HCT116 (cell line): ENCODE results near the gene ZNF302. TPM values are rescaled to one million over a fixed set of nuclear protein-coding genes. Genes with fewer than 3 reads are reported as not detected.

ENCODE experiments used
- ATAC-seq: fragments of 200-7000 bp; cut with Tn5 transposase; 2 replicates; pipeline ENCODE4 v1.9.1; 2020; ENCODE audit warnings: mild to moderate bottlenecking, moderate library complexity
- BruUV-seq: library from RNA; stranded (reverse); fragments of 400-500 nt; replicated peaks from 2 replicates; lab custom pipeline; 2021; lab: Mats Ljungman, UMichigan
- CTCF ChIA-PET: fragments of 300-600 bp; sonication (Branson Sonifier 250); formaldehyde crosslinking; loops from one replicate; lab custom pipeline; 2021; ENCODE audit warnings: antibody characterized with exemption; lab: Charles Lee
- POLR2A ChIA-PET: fragments of 300-600, 350-600 bp; sonication (Branson Sonifier 250); formaldehyde crosslinking; loops from one replicate; lab custom pipeline; 2021; ENCODE audit warnings: antibody characterized with exemption; lab: Charles Lee
- RAD21 ChIA-PET, 2 experiments: fragments of 300-600 bp; sonication (Branson Sonifier 250); formaldehyde crosslinking; loops; one replicate each; lab custom pipeline; 2023; ENCODE audit warnings: low total read pairs in 2 of 2; ENCODE audit not compliant: uncharacterized antibody in 2 of 2, unreplicated experiment in 2 of 2, low non-redundant PET in 1 of 2; lab: Charles Lee
- DNase-seq: peaks from one replicate; pipeline ENCODE4 v3.0.0-alpha.2; 2010; ENCODE audit warnings: low read depth, low spot score
- H2AFZ ChIP-seq: fragments of 200-600 bp; shearing (Covaris generic), sonication (generic); 2 replicates; pipeline ENCODE4 v1.6.1; 2017; ENCODE audit warnings: low read depth, mixed run types, mixed read lengths, antibody characterized with exemption, low read length; ENCODE audit not compliant: poor library complexity, severe bottlenecking
- H3K27ac ChIP-seq: 2 replicates; pipeline ENCODE4 v1.5.1; 2012; ENCODE audit warnings: low read depth, low read length
- H3K27me3 ChIP-seq: fragments of 200-600 bp; sonication (generic); 2 replicates; pipeline ENCODE4 v1.6.1; 2016; ENCODE audit warnings: mixed run types, low read length, mixed read lengths; ENCODE audit not compliant: insufficient read depth
- H3K36me3 ChIP-seq, 2 experiments: fragments of 200-500 bp in 1 of 2; fragments of 200-600 bp in 1 of 2; sonication (Bioruptor generic) in 1 of 2; sonication (generic) in 1 of 2; 2 replicates each; pipeline versions ENCODE4 v1.5.1 to v1.6.1; 2014 to 2016; ENCODE audit warnings: low read length in 2 of 2, inconsistent platforms in 1 of 2, mixed read lengths in 1 of 2, mixed run types in 1 of 2; ENCODE audit not compliant: insufficient read depth in 2 of 2, control insufficient read depth in 1 of 2
- H3K4me1 ChIP-seq, 2 experiments: fragments of 200-600 bp in 1 of 2; sonication (generic) in 1 of 2; 2 replicates each; pipeline versions ENCODE4 v1.5.1 to v1.6.1; 2012 to 2017; ENCODE audit warnings: low read length in 2 of 2, inconsistent platforms in 1 of 2, mild to moderate bottlenecking in 1 of 2, mixed read lengths in 1 of 2, mixed run types in 1 of 2, moderate library complexity in 1 of 2; ENCODE audit not compliant: insufficient read depth in 2 of 2, control insufficient read depth in 1 of 2
- H3K4me2 ChIP-seq: fragments of 200-600 bp; sonication (generic); 2 replicates; pipeline ENCODE4 v1.6.1; 2017; ENCODE audit warnings: mixed run types, low read length, mixed read lengths
- H3K4me3 ChIP-seq, 2 experiments: fragments of 200-600 bp in 1 of 2; sonication (generic) in 1 of 2; replicated peaks in 1 of 2; 2 replicates each; pipeline ENCODE4 v1.5.1; 2011 to 2016; ENCODE audit warnings: low read length in 2 of 2, control low read depth in 1 of 2, low read depth in 1 of 2, mild to moderate bottlenecking in 1 of 2, mixed read lengths in 1 of 2, mixed run types in 1 of 2
- H3K79me2 ChIP-seq: fragments of 200-600 bp; sonication (generic); 2 replicates; pipeline ENCODE4 v1.6.1; 2017; ENCODE audit warnings: mild to moderate bottlenecking, mixed run types, low read length, moderate library complexity, mixed read lengths; ENCODE audit not compliant: insufficient read depth
- H3K9ac ChIP-seq: fragments of 200-600 bp; sonication (generic); 2 replicates; pipeline ENCODE4 v1.6.1; 2016; ENCODE audit warnings: low read length, mixed read lengths
- H3K9me2 ChIP-seq: fragments of 200-600 bp; sonication (generic), shearing (Covaris generic); 2 replicates; pipeline ENCODE4 v1.6.1; 2017; ENCODE audit warnings: mixed run types, mild to moderate bottlenecking, moderate library complexity; ENCODE audit not compliant: insufficient read depth
- H3K9me3 ChIP-seq, 2 experiments: fragments of 200-500 bp in 1 of 2; fragments of 200-600 bp in 1 of 2; sonication (Bioruptor generic) in 1 of 2; sonication (generic) in 1 of 2; 2 replicates each; pipeline ENCODE4 v1.6.1; 2014 to 2017; ENCODE audit warnings: low read length in 2 of 2, mixed read lengths in 2 of 2, inconsistent platforms in 1 of 2, low read depth in 1 of 2, mild to moderate bottlenecking in 1 of 2, mixed run types in 1 of 2, moderate library complexity in 1 of 2; ENCODE audit not compliant: control insufficient read depth in 1 of 2, insufficient read depth in 1 of 2
- H4K20me1 ChIP-seq: fragments of 200-600 bp; sonication (generic), shearing (Covaris generic); 2 replicates; pipeline ENCODE4 v1.6.1; 2017; ENCODE audit warnings: mixed run types, mild to moderate bottlenecking, moderate library complexity; ENCODE audit not compliant: insufficient read depth
- ATF3 ChIP-seq: IDR thresholded peaks from 2 replicates; pipeline ENCODE4 v1.6.1; 2012
- CBX3 ChIP-seq: IDR thresholded peaks from 2 replicates; pipeline ENCODE4 v1.6.1; 2012; ENCODE audit warnings: low read depth
- CEBPB ChIP-seq: IDR thresholded peaks from 2 replicates; pipeline ENCODE4 v1.6.1; 2012; ENCODE audit warnings: low read depth
- ELF1 ChIP-seq: IDR thresholded peaks from 2 replicates; pipeline ENCODE4 v1.6.1; 2012; ENCODE audit warnings: low read depth, borderline replicate concordance
- EZH2 ChIP-seq: fragments of 200-600 bp; sonication (generic); IDR thresholded peaks from 2 replicates; pipeline ENCODE4 v1.6.1; 2017; ENCODE audit warnings: antibody characterized with exemption, mixed run types
- FOSL1 ChIP-seq: IDR thresholded peaks from 2 replicates; pipeline ENCODE4 v1.6.1; 2012; ENCODE audit warnings: low read depth
- JUND ChIP-seq: IDR thresholded peaks from 2 replicates; pipeline ENCODE4 v1.6.1; 2012
- POLR2A ChIP-seq: IDR thresholded peaks from 2 replicates; pipeline ENCODE4 v1.7.0; 2011; ENCODE audit warnings: borderline replicate concordance; ENCODE audit not compliant: insufficient read depth, insufficient read length; ENCODE audit errors: extremely low read depth
- RAD21 ChIP-seq: IDR thresholded peaks from 2 replicates; pipeline ENCODE4 v1.6.1; 2012; ENCODE audit warnings: low read depth, mild to moderate bottlenecking
- SIN3A ChIP-seq: IDR thresholded peaks from 2 replicates; pipeline ENCODE4 v1.6.1; 2012; ENCODE audit warnings: low read depth
- SP1 ChIP-seq: IDR thresholded peaks from 2 replicates; pipeline ENCODE4 v1.6.1; 2012; ENCODE audit warnings: low read depth
- SRF ChIP-seq: IDR thresholded peaks from 2 replicates; pipeline ENCODE4 v1.6.1; 2012; ENCODE audit warnings: low read depth
- TCF7L2 ChIP-seq: IDR thresholded peaks from 2 replicates; pipeline ENCODE4 v1.7.0; 2011; ENCODE audit warnings: borderline replicate concordance, inconsistent platforms; ENCODE audit not compliant: insufficient read depth, insufficient read length; ENCODE audit errors: extremely low read depth
- ZBTB33 ChIP-seq: IDR thresholded peaks from 2 replicates; pipeline ENCODE4 v1.6.1; 2011; ENCODE audit warnings: mild to moderate bottlenecking, low read length, moderate library complexity; ENCODE audit not compliant: insufficient replicate concordance; ENCODE audit errors: extremely low read depth
- ZFX ChIP-seq: fragments of 450-650 bp; IDR thresholded peaks from 2 replicates; pipeline ENCODE4 v1.6.1; 2017
- ZNF274 ChIP-seq: fragments of 200-500 bp; sonication (Bioruptor generic); IDR thresholded peaks from 2 replicates; pipeline ENCODE4 v1.6.1; 2014; ENCODE audit warnings: mild to moderate bottlenecking, low read depth, low read length, inconsistent platforms
- intact Hi-C: fragments of 100-400 bp; cut with micrococcal nuclease; formaldehyde crosslinking; loops from 2 replicates; pipeline ENCODE4 v1.10.0; 2022
- total RNA-seq: library from RNA; stranded (reverse); gene quantifications from one replicate; pipeline ENCODE4 v1.2.1, GENCODE V29; 2021; ENCODE audit not compliant: unreplicated experiment

The ZNF302 gene
- total RNA-seq, 1 experiment from 2014 or later: 9.9 TPM

GRCh38 chr19:34687348-34687747 is 9.9 kb downstream of the ZNF302 start (continued):
- no peak for TF ChIP-seq CBX3
- TF ChIP-seq FOSL1: no peak
- TF ChIP-seq ATF3: no peak
- TF ChIP-seq, all 23 proteins: peak for 0

GRCh38 chr19:34688592-34688991 is 11.1 kb downstream of the ZNF302 start:
- Histone ChIP-seq H4K20me1 (no peaks in the 10 kb centered on the region), H3K27ac (no peak overlapping the region), H3K4me2 (no peak overlapping the region), H3K9me3 (peaks cover 4 to 7% of the 10 kb centered on the region in 2 experiments; a peak in 2 of 4 replicates), H2AFZ (no peak overlapping the region), H3K4me3 (no peak overlapping the region), H3K27me3 (no peaks in the 10 kb centered on the region), H3K9me2 (no peaks in the 10 kb centered on the region), H3K4me1 (peaks cover 0 to 4% of the 10 kb centered on the region in 2 experiments; a peak in 2 of 4 replicates), H3K9ac (no peak overlapping the region), H3K79me2 (no peaks in the 10 kb centered on the region), H3K36me3 (peaks cover 5 to 14% of the 10 kb centered on the region in 2 experiments; a peak in 3 of 4 replicates)
- CTCF ChIA-PET: no interaction called here
- BruUV-seq: no TSS peak
- intact Hi-C loops: no loop called here
- no peak for TF ChIP-seq CEBPB
- TF ChIP-seq SRF: no peak
- no peak for TF ChIP-seq RAD21
- RAD21 ChIA-PET: no interaction called here
- DNase-seq (no peak), ATAC-seq (no peak)
- POLR2A ChIA-PET: interaction anchor here (3.2 kb wide), 1 partner anchor 11 kb away, joined by 9 read pairs; the partner anchor contains the start of genes SCGB2B2 and ZNF302

GRCh38 chr19:34690372-34690771 is 12.9 kb downstream of the ZNF302 start:
- no peak overlapping the region for H3K9ac ChIP-seq
- H3K9me3 ChIP-seq: no peaks in the 10 kb centered on the region; a peak in 1 of 4 replicates
- H3K27me3 ChIP-seq: no peaks in the 10 kb centered on the region
- intact Hi-C loops: no loop called here
- no peak for TF ChIP-seq ZNF274
- no peak for TF ChIP-seq CEBPB
- TF ChIP-seq TCF7L2: no peak
- TF ChIP-seq SIN3A: no peak
- no peak for TF ChIP-seq FOSL1
- TF ChIP-seq CBX3: no peak
- no peak for TF ChIP-seq ZFX
- no peak for TF ChIP-seq SP1
- TF ChIP-seq POLR2A: no peak
- no peak for TF ChIP-seq JUND
- no peak for TF ChIP-seq EZH2
- no peak for TF ChIP-seq ZBTB33
- TF ChIP-seq ELF1: no peak
- no peaks in the 10 kb centered on the region for H4K20me1 ChIP-seq
- no peaks in the 10 kb centered on the region for H3K9me2 ChIP-seq
- ATAC-seq (no peak), DNase-seq (no peak)
- no peaks in the 10 kb centered on the region for H3K36me3 ChIP-seq
- H3K4me1 ChIP-seq: peaks cover 0 to 4% of the 10 kb centered on the region in 2 experiments; a peak in 2 of 4 replicates
- ChIA-PET RAD21 (no interaction called here), POLR2A (no interaction called here), CTCF (no interaction called here)
- no peaks in the 10 kb centered on the region for H3K79me2 ChIP-seq
- BruUV-seq: no TSS peak
- H3K4me3 ChIP-seq: no peak overlapping the region
- no peak overlapping the region for H2AFZ ChIP-seq
- no peak overlapping the region for H3K4me2 ChIP-seq
- no peak overlapping the region for H3K27ac ChIP-seq
